GM12875 (cell line): Measurements from ENCODE around the gene CDCA5.

Experiments used
- H3K4me3 ChIP-seq: one replicate; pipeline ENCODE4 v1.5.1; 2011; ENCODE audit warnings: low read depth, low read length, control low read depth
- TF ChIP-seq, protein P1 (sequence below): IDR thresholded peaks from 2 replicates; pipeline ENCODE4 v1.5.1; 2011; ENCODE audit warnings: low read depth, mild to moderate bottlenecking, control low read depth, inconsistent platforms, low read length, moderate library complexity, borderline replicate concordance; ENCODE audit not compliant: insufficient read depth

CDCA5 gene

DNA sequence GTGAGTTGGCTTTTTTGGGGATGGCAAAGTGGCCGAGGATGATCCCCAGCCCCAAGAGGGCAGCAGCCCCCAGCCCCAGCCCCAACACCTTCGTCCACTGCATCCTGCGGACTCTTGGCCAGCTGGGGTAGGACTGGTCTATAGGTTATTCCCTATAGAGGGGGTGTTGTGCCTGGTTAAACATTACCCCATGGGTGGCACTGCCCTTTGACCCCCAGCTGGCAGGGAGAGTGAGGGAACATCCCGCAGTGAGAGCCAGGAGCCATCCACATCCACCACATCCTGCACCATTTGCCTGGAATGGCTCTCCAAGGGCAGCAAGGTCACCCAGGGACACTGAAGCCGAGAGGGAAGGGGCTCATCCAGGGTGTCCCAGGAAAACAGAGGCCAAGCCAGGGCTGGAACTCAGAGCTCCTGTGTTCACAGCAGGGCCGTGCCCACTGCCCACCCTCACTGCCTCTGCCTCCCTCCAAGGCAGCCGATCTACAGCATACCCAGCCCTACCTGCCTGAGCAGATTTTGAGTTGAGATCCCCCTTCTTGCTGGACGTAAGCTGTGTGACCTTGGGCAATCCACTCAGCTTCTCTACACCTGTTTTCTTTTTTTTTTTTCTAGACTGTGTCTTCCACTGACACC, 25.3 kb downstream of the CDCA5 start, which contains the start of gene NAALADL1:
Gene NAALADL1 (minus strand): TSS at position 135 of the 636 bp plus-strand sequence. CDS start 32 bp downstream, at position 103.
- no peak within 1 kb of the TSS for H3K4me3 ChIP-seq
- TF ChIP-seq, protein P1, sequence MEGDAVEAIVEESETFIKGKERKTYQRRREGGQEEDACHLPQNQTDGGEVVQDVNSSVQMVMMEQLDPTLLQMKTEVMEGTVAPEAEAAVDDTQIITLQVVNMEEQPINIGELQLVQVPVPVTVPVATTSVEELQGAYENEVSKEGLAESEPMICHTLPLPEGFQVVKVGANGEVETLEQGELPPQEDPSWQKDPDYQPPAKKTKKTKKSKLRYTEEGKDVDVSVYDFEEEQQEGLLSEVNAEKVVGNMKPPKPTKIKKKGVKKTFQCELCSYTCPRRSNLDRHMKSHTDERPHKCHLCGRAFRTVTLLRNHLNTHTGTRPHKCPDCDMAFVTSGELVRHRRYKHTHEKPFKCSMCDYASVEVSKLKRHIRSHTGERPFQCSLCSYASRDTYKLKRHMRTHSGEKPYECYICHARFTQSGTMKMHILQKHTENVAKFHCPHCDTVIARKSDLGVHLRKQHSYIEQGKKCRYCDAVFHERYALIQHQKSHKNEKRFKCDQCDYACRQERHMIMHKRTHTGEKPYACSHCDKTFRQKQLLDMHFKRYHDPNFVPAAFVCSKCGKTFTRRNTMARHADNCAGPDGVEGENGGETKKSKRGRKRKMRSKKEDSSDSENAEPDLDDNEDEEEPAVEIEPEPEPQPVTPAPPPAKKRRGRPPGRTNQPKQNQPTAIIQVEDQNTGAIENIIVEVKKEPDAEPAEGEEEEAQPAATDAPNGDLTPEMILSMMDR: no peak

DNA sequence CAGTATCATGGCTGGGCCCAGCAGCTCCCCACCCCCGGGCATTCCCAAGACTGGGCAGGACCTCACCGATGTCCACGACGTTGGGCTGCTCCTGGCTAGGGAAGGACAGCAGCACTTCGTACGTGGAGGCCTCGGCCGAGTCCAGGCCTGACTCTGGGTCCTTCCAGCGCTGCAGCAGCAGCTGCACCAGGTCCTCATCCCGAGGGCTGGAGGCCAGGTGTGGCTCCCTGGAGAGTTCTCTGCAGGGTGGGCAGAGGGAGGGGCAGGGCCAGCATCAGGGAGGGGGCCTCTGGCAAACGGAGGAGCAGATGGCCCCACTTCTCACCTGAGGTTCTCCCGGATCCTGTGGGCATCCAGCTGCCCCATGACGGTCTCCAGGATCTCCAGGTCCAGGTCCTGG, 25.8 kb downstream of the CDCA5 start:
- no peak overlapping the region for H3K4me3 ChIP-seq
- TF ChIP-seq, protein P1: no peak

DNA sequence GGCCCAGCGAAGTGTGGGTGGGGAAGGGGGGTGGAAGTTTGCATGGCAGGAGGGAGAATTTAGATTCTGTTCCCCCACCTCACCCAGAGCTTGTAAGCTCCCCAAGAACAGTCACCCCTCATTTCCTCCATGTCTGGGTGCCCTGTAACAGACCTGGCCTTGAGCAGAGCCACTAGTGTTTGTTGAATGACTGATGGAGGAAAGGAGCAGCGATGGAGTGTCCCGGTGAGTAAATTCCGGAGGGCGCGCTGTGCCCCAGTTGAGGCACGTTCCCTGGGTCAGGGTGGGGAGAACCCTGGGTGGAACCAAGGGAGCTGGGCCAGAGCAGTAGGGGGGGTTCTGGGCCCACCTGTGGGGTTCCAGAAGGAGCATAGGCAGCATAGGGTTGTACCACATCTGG, 26.3 kb downstream of the CDCA5 start:
- H3K4me3 ChIP-seq: no peak overlapping the region
- TF ChIP-seq, protein P1: no peak

DNA sequence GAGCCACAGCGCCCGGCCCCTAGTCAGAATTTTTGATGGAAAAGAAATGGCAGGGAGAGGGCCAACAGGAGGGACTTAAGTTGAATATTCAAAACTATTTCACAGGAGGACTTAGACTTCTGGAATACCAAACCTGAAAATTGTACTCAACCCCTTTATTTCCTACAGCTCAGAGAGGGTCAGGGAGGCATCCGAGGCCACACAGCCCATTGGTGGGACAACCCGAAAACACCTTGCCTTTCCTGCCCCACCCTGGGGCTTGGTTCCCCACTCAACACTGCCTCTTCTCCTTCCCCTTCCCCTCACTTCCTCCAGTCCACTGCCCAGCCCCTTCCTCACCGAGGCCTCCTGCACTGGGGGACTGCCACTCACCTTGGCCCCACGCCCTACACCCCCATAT, 26.8 kb downstream of the CDCA5 start:
- TF ChIP-seq, protein P1: no peak
- H3K4me3 ChIP-seq: no peak overlapping the region

DNA sequence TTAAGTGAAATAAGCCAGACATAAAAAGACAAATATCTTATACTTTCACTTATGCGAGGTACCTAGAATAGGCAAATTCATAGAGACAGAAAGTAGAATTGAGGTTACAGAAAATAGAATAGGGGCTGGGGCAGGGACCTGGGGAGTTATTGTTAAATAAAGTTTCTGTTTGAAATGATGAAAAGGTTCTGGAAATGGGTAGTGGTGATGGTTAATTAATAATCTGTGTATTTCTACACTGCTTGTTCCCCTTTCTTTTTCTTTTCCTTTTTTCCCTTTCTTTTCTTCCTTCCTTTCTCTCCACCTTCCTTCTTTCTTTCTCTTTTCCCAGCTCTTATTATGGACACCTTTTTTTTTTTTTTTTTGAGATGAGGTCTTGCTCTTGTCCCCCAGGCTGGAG, 28.3 kb downstream of the CDCA5 start:
- TF ChIP-seq, protein P1: no peak
- H3K4me3 ChIP-seq: no peak overlapping the region

DNA sequence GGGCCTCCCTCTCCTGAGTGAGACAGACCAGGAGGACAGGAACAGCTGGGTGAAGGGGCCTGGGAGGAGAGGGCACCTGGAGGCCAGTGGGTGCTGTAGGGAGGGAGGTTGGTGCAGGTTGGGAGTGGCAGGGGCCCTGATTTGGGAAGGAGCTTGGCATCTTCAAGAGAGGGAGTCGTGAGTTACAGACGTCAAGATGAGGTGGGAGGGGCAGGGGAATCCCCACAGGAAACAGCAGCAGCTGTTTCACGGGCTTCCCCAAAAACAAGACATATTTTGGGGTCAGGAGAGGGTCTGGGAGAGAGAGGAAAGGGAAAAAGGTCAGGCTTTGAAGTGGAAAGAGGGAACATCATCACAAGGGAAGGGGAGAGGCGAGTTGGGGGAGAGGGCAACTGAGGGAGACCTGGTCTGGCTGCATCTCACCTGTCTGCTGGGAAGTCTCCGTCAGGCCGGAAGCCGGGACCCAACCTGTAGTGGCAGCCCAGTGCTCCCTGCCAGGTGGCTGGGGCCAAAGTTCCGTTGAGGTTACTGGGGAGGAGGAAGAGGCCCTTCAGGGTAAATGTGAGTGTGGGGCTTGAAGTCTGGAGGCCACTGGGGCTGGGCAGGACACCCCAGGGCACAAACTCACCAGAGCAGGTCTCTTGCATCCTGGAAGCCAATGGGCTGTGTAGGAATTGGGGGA, 29.9 kb downstream of the CDCA5 start:
- no peak overlapping the region for H3K4me3 ChIP-seq
- TF ChIP-seq, protein P1: no peak

DNA sequence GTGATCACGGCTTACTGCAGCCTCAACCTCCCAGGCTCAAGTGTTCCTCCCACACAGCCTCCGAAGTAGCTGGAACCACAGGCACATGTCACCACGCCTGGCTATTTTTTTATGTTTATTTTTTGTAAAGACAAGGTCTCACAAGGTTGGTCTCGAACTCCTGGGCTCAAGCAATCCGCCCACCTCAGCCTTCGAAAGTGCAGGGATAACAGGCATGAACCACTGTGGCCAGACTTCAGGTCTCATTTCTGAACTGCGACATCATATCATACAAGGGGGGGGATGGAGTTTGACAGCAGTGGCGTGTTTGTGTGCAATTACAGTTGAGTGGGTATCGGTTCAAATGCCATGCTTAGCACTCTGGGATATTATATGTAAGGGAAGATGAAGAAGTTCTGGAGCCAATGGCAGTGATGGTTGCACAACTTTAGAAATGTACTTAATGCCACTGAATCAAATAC, 32.4 kb downstream of the CDCA5 start:
- no peak overlapping the region for H3K4me3 ChIP-seq
- TF ChIP-seq, protein P1: no peak
